NCI-H2196 treated with DMSO at 0.1 percent for 48 hours (cell line): ENCODE measurements around the gene MGST2.
"Not testable (repeated sequence)": the region's sequence is repeated elsewhere in the genome, so short reads cannot be mapped to it uniquely, and the experiment has no call there.

ENCODE experiments used
- DNase-seq: peaks from one replicate; lab custom pipeline; 2025; ENCODE audit not compliant: unreplicated experiment; lab: John Stamatoyannopoulos, UW

MGST2 gene

DNA sequence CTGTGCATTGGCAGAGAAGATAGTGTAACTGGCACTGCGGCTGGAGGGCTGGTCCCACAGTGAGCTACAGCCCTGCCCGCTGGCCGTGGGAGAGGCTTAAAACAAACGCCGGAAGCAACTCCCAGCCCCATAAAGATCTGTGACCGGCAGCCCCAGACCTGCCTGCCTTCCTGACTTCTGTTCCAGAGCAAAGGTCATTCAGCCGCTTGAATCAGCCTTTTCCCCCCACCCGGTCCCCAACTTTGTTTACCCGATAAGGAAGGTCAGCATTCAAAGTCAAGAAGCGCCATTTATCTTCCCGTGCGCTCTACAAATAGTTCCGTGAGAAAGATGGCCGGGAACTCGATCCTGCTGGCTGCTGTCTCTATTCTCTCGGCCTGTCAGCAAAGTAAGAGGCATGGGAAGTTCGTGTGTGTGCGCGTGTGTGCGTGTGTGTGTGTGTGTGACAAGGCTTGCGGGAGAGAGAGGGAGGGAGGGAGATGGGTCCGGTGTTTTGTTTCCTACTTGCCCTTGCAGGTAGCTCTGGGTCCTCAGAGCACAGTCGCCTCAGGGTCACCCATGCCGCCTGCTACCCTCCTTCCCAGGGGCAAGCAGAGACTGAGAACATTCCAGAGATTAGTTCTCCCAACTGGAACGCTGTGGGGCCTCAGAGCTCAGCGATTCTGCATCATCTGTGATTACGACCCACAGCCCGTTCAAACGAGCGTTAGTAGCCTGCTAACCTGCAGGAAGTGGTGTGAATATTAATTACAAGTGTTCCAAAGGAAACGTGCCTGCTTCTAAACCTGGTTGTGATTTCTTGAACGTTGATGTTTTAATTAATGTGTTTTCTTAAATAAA lies at the start of gene MGST2:
MGST2 (plus strand) TSS at position 130 of the 840 bp plus-strand sequence; CDS start at position 331, 201 bp downstream.
- peak; percentile 53 for DNase-seq

DNA sequence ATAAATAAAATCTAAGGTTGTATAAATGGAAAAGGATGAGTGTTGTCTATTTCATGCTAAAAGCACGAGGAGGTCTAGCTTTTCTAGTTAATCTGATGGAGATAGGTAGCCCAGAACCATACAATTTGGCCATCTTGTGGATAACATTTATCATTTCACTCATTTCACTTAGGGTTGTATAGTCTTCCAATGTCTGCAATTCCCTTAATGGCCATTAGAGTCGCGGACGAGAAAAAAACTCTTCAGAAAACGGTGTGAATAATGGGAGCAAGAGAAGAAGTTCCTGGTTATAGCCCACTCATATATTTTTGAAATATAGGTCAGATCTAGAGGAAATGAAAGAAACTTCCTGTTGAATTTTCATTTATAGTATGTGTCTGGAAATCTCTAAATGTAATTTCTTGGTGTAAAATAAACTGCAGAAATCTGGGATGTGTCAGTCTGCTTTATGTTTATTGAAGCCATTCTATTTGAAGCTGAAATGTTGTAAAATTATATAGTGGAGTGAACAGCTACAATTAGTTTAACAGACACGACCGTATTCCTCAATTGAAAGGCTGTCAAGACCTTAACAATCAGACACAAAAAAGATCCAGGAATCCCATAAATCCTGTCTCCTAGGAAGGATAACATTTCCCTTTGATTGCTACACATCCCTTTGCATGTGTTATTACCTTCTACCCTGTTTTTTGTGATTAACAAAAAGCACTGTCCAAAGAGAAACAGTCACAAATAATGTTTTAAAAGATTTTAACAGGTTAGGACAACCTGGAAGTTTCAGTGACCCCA lies 47.7 kb upstream of the MGST2 start:
- DNase-seq: no peak

DNA sequence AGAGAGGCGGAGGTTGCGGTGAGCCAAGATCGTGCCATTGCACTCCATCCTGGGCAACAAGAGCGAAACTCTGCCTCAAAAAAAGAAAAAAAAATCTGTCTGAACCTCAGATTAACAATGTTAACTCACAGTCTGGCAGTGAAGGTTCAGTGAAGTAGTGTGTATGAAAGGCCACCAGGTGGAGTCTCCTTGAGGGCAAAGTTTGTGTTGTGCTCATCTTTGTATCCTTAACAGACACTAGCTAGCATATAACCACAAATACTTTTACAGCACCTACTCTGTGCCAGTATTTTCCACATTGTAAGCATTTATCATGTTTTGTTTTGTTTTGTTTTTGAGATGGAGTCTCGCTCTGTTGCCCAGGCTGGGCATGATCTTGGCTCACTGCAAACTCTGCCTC lies 46.0 kb upstream of the MGST2 start:
- DNase-seq: no peak

DNA sequence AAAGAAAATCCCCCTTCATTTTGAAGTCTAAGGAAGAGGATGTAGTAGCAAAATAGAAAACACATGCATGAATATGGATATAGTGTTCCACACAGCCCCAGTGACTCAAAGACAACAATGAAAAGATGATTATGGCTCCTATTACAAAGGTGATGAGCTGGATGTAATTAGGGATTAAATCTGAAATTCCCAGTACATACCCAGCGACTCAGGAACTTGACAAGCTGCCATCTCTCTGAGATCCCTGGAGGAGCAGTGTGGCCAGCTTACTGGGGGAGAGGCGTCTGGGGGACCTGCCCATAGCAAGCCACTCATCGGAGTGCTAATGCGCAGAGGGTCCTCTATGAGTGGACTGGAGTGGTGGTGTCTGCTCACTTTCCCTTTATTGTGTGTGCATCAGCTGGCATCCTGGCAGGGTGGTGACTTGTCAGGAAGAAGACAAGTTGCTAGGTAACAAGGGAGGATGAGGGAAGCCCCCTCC lies 42.7 kb upstream of the MGST2 start:
- no peak for DNase-seq

DNA sequence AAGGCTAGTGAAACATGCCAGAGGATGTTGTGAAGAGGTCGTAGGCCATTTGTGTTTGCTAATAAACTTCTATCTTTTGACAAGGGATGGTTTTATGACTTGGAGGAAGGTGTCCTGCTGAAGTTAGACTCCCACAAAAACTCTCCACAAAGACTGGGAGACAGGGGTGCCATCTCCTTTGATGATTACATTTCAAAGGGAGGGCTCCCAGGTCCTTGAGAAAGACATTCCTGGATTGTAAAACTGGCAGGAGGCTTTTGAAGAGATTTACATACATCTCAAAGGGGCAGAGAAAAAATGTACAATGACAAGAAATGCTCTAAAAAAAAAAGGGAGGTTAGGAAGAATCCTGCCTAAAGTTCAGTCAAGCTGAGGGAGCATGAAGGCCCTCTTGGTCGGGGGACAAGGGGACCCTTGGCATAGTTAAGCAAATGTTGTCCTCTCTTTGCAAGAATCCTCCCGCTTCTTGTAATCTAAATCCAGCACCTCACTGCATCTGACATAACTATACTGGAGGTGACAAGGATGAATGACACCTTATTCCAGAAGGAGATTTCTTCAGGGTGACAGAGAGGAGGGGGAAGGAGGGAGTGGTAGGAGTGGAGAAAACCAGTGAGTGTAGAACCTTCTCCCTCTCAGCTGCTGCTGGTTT lies 41.1 kb upstream of the MGST2 start:
- DNase-seq: no peak

- no peak for DNase-seq
These were observed 40.5 kb upstream of the MGST2 start for GRCh38 chr4:139625093-139625455.

GRCh38 chr4:139625482-139625881 lies 40.1 kb upstream of the MGST2 start:
- DNase-seq: no peak

DNA sequence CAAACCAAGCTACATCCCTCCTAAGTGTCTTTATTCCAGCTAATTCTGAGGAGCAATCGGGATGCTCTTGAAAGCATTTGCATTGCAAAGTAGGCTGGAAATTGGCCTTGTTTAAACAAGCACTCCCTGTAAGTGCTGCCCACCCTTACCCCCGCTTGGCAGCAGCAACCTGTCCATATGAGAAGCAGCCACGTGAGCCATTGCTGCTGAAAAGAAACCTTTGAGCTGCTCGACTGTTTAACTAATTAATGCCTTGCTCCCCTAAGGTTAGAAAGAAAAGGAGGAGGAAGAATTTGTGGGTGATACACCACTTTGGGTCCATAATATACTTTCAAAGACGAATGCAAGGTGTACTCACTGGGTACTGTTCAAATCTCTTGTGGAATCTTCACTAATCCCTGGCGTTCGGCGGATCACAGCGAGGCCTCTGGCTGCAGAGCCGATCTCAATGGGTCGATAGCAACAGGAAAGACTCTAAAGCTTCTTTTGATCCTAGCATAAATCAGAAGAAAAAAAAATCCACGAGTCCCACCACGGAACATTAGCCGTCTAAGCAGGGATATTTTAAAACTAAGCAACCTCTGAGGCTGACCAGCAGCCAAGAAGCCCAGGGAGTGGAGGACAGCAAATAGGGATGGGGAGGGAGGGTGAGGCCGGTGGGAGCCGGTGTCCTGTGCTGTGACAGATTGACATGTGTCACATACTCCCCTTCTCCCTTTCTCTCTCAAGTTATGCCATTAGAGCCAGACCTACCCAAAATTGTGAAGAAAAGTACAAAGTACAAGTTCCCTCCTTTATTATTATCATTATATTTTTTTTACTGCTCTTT lies 37.2 kb upstream of the MGST2 start:
- DNase-seq: no peak

- DNase-seq: no peak
These were observed 36.0 kb upstream of the MGST2 start for GRCh38 chr4:139629436-139630125.

- DNase-seq: no peak
These were observed 35.5 kb upstream of the MGST2 start for GRCh38 chr4:139630126-139630495.

DNA sequence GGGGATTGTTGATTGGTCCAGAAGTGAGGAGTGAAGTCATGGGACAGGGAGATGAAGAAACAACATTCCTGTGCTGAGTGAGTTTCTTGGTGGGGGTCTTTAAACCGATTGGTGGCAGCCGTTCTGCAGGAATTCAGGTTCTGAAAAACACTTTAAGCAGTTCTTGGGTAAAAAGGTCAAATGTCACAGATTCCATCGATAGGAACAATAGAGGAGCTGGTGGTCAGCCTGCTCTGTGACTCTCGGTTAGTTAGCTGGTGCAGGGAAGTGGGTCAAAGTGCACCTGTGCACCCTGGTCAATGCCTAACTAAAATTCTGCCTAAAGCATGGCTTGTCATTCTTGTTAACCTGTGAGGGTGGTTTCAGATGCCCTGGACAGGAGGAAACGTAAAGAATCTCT lies 34.6 kb upstream of the MGST2 start:
- DNase-seq: no peak

DNA sequence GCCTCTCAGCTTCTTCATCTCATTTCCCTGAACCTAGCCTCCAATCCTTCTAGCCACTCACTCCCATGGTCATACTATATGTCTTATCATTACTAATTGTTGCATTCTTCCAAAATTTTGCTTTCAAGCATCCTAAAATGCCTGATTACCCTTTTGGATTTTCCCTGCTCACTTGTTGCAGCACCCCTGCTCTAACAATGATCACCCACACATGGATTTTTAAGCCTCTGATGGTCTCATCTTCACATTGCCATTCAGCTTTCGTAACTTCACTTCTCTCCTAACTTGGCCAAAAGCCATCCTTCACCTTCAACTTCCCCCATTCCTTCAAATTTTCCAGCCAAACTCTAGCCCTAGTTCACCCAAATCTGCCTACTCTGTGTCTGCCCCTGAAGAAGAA lies 33.8 kb upstream of the MGST2 start:
- no peak for DNase-seq

- DNase-seq: not testable (repeated sequence)
These were observed 32.9 kb upstream of the MGST2 start for GRCh38 chr4:139632739-139633138.

DNA sequence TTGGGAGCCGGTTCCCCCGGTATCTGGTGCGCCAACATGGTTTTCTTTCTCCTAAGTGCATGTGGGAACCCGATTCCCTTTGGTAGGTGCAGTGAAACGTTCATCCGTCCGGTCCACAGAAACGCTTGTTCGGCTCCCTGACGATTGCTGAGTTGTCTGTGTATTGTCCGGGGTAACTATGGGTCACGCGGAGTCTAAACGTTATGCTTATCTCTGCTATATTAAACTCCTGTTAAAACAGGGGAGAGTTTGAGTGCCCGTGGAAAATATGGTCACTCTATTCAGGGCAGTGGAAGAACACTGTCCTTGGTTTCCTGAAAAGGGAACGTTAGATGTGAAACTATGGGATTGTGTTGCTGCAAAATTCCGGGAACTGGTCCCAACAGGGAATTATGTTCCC lies 32.4 kb upstream of the MGST2 start:
- DNase-seq: no peak

- DNase-seq: no peak
These were observed 32.0 kb upstream of the MGST2 start for GRCh38 chr4:139633661-139634060.

- no peak for DNase-seq
These were observed 29.7 kb upstream of the MGST2 start for GRCh38 chr4:139635966-139636365.

DNA sequence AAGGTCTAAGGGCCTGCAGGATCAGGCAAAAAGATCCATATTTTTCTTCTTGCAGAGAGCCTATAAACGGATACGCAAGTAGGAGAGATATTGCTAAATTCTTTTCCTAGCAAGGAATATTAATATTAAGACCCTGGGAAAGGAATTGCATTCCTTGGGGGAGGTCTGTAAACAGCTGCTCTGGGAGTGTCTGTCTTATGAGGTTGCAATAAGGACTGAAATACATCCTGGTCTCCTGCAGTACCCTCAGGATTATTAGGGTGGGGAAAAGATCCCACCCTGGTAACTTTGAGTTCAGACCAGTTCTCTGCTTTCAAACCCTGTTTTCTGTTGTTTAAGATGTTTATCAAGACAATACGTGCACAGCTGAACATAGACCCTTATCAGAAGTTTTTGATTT lies 27.3 kb upstream of the MGST2 start:
- DNase-seq: not testable (repeated sequence)

- DNase-seq: no peak
These were observed 26.0 kb upstream of the MGST2 start for GRCh38 chr4:139639654-139640053.

GRCh38 chr4:139641218-139641617 lies 24.4 kb upstream of the MGST2 start:
- no peak for DNase-seq

GRCh38 chr4:139642364-139642763 lies 23.3 kb upstream of the MGST2 start:
- no peak for DNase-seq
